SK-N-SH (cell line): ENCODE data around the gene LYRM4.

Experiments
- RAD21 ChIP-seq: IDR thresholded peaks from 2 replicates; pipeline ENCODE4 v1.6.1; 2012; ENCODE audit warnings: mild to moderate bottlenecking, low read length
- SIN3A ChIP-seq: IDR thresholded peaks from 2 replicates; pipeline ENCODE4 v1.6.1; 2012; ENCODE audit warnings: low read depth, mild to moderate bottlenecking, low read length, moderate library complexity, borderline replicate concordance
- SMC3 ChIP-seq: IDR thresholded peaks from 2 replicates; pipeline ENCODE4 v1.6.1; 2012; ENCODE audit warnings: low read depth, low read length, improper control_type of control experiment
- TCF12 ChIP-seq: IDR thresholded peaks from 2 replicates; pipeline ENCODE4 v1.4.0; 2012
- YY1 ChIP-seq: IDR thresholded peaks from 2 replicates; pipeline ENCODE4 v1.4.0; 2012; ENCODE audit warnings: low read depth, mild to moderate bottlenecking
- TF ChIP-seq, protein P1 (sequence below): fragments of 200-600 bp; sonication (generic); IDR thresholded peaks from 2 replicates; pipeline ENCODE4 v1.6.1; 2017; ENCODE audit warnings: antibody characterized with exemption, mild to moderate bottlenecking, moderate library complexity
- TF ChIP-seq, protein P2 (sequence below): IDR thresholded peaks from 2 replicates; pipeline ENCODE4 v1.4.0; 2012; ENCODE audit warnings: low read depth, borderline replicate concordance

DNA sequence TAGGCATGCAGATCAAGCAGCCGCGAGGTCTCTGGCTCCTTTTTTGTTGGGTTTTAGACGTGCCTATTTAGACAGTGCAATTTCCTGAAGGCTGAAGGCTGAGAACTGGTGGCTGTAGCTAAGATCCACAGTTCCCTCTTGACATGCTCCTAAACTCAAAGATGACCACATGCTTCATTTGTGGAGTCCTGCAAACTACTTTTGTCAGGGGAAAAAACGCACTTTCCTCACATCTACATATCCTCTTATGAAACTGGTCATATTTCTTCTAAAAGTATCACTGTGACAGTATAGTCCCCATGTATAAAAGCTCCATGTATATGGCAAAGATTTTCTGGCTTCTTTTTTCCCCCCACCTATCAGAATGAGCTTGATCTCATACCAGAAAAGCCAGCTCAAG, 30.7 kb downstream of the LYRM4 start:
- TF ChIP-seq SMC3 (no peak), TCF12 (no peak), YY1 (no peak), SIN3A (no peak), RAD21 (no peak)
- TF ChIP-seq, protein P1, sequence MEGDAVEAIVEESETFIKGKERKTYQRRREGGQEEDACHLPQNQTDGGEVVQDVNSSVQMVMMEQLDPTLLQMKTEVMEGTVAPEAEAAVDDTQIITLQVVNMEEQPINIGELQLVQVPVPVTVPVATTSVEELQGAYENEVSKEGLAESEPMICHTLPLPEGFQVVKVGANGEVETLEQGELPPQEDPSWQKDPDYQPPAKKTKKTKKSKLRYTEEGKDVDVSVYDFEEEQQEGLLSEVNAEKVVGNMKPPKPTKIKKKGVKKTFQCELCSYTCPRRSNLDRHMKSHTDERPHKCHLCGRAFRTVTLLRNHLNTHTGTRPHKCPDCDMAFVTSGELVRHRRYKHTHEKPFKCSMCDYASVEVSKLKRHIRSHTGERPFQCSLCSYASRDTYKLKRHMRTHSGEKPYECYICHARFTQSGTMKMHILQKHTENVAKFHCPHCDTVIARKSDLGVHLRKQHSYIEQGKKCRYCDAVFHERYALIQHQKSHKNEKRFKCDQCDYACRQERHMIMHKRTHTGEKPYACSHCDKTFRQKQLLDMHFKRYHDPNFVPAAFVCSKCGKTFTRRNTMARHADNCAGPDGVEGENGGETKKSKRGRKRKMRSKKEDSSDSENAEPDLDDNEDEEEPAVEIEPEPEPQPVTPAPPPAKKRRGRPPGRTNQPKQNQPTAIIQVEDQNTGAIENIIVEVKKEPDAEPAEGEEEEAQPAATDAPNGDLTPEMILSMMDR: no peak
- TF ChIP-seq, protein P2, sequence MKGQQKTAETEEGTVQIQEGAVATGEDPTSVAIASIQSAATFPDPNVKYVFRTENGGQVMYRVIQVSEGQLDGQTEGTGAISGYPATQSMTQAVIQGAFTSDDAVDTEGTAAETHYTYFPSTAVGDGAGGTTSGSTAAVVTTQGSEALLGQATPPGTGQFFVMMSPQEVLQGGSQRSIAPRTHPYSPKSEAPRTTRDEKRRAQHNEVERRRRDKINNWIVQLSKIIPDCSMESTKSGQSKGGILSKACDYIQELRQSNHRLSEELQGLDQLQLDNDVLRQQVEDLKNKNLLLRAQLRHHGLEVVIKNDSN: no peak
